B cell (primary cell): ENCODE data around the gene PCGF1.

Experiments used
- CTCF ChIP-seq: fragments of 200-600 bp; IDR thresholded peaks from one replicate; pipeline ENCODE4 v1.8.0; 2022; ENCODE audit warnings: antibody characterized with exemption, mild to moderate bottlenecking
- EZH2 ChIP-seq: IDR thresholded peaks from 2 replicates; pipeline ENCODE4 v1.6.1; 2012; ENCODE audit warnings: borderline replicate concordance, low read depth, mild to moderate bottlenecking, moderate library complexity, low read length; ENCODE audit not compliant: insufficient read depth, poor library complexity, severe bottlenecking

GRCh38 chr2:74527741-74528140 lies 20.2 kb upstream of the PCGF1 start:
- TF ChIP-seq CTCF (no peak), EZH2 (no peak)
